ENCODE data around the gene MLKL.
"Not testable (repeated sequence)": the region's sequence is repeated elsewhere in the genome, so short reads cannot be mapped to it uniquely, and the experiment has no call there.

- TF ChIP-seq ZNF274 (IDR thresholded peaks at IDR 0.05; ENCODE audit: low read depth, low read length); SUZ12 (IDR thresholded peaks at IDR 0.05; ENCODE audit: extremely low read depth, insufficient read depth, insufficient read length): not testable (repeated sequence)
These were observed 47.8 kb downstream of the MLKL start for GRCh38 chr16:74652883-74653282.
